HCT116 (cell line): ENCODE data around the gene CMTM8. TPM values are rescaled to one million over a fixed set of nuclear protein-coding genes. Genes with fewer than 3 reads are reported as not detected.

ENCODE experiments used
- ATAC-seq: fragments of 200-7000 bp; cut with Tn5 transposase; 2 replicates; pipeline ENCODE4 v1.9.1; 2020; ENCODE audit warnings: mild to moderate bottlenecking, moderate library complexity
- BruUV-seq: library from RNA; stranded (reverse); fragments of 400-500 nt; replicated peaks from 2 replicates; lab custom pipeline; 2021; lab: Mats Ljungman, UMichigan
- CTCF ChIA-PET: fragments of 300-600 bp; sonication (Branson Sonifier 250); formaldehyde crosslinking; loops from one replicate; lab custom pipeline; 2021; ENCODE audit warnings: antibody characterized with exemption; lab: Charles Lee
- POLR2A ChIA-PET: fragments of 300-600, 350-600 bp; sonication (Branson Sonifier 250); formaldehyde crosslinking; loops from one replicate; lab custom pipeline; 2021; ENCODE audit warnings: antibody characterized with exemption; lab: Charles Lee
- RAD21 ChIA-PET, 2 experiments: fragments of 300-600 bp; sonication (Branson Sonifier 250); formaldehyde crosslinking; loops; one replicate each; lab custom pipeline; 2023; ENCODE audit warnings: low total read pairs in 2 of 2; ENCODE audit not compliant: uncharacterized antibody in 2 of 2, unreplicated experiment in 2 of 2, low non-redundant PET in 1 of 2; lab: Charles Lee
- DNase-seq: peaks from one replicate; pipeline ENCODE4 v3.0.0-alpha.2; 2010; ENCODE audit warnings: low read depth, low spot score
- H2AFZ ChIP-seq: fragments of 200-600 bp; shearing (Covaris generic), sonication (generic); 2 replicates; pipeline ENCODE4 v1.6.1; 2017; ENCODE audit warnings: low read depth, mixed run types, mixed read lengths, antibody characterized with exemption, low read length; ENCODE audit not compliant: poor library complexity, severe bottlenecking
- H3K27ac ChIP-seq: 2 replicates; pipeline ENCODE4 v1.5.1; 2012; ENCODE audit warnings: low read depth, low read length
- H3K27me3 ChIP-seq: fragments of 200-600 bp; sonication (generic); 2 replicates; pipeline ENCODE4 v1.6.1; 2016; ENCODE audit warnings: mixed run types, low read length, mixed read lengths; ENCODE audit not compliant: insufficient read depth
- H3K36me3 ChIP-seq, 2 experiments: fragments of 200-500 bp in 1 of 2; fragments of 200-600 bp in 1 of 2; sonication (Bioruptor generic) in 1 of 2; sonication (generic) in 1 of 2; 2 replicates each; pipeline versions ENCODE4 v1.5.1 to v1.6.1; 2014 to 2016; ENCODE audit warnings: low read length in 2 of 2, inconsistent platforms in 1 of 2, mixed read lengths in 1 of 2, mixed run types in 1 of 2; ENCODE audit not compliant: insufficient read depth in 2 of 2, control insufficient read depth in 1 of 2
- H3K4me1 ChIP-seq, 2 experiments: fragments of 200-600 bp in 1 of 2; sonication (generic) in 1 of 2; 2 replicates each; pipeline versions ENCODE4 v1.5.1 to v1.6.1; 2012 to 2017; ENCODE audit warnings: low read length in 2 of 2, inconsistent platforms in 1 of 2, mild to moderate bottlenecking in 1 of 2, mixed read lengths in 1 of 2, mixed run types in 1 of 2, moderate library complexity in 1 of 2; ENCODE audit not compliant: insufficient read depth in 2 of 2, control insufficient read depth in 1 of 2
- H3K4me2 ChIP-seq: fragments of 200-600 bp; sonication (generic); 2 replicates; pipeline ENCODE4 v1.6.1; 2017; ENCODE audit warnings: mixed run types, low read length, mixed read lengths
- H3K4me3 ChIP-seq, 2 experiments: fragments of 200-600 bp in 1 of 2; sonication (generic) in 1 of 2; replicated peaks in 1 of 2; 2 replicates each; pipeline ENCODE4 v1.5.1; 2011 to 2016; ENCODE audit warnings: low read length in 2 of 2, control low read depth in 1 of 2, low read depth in 1 of 2, mild to moderate bottlenecking in 1 of 2, mixed read lengths in 1 of 2, mixed run types in 1 of 2
- H3K79me2 ChIP-seq: fragments of 200-600 bp; sonication (generic); 2 replicates; pipeline ENCODE4 v1.6.1; 2017; ENCODE audit warnings: mild to moderate bottlenecking, mixed run types, low read length, moderate library complexity, mixed read lengths; ENCODE audit not compliant: insufficient read depth
- H3K9ac ChIP-seq: fragments of 200-600 bp; sonication (generic); 2 replicates; pipeline ENCODE4 v1.6.1; 2016; ENCODE audit warnings: low read length, mixed read lengths
- H3K9me2 ChIP-seq: fragments of 200-600 bp; sonication (generic), shearing (Covaris generic); 2 replicates; pipeline ENCODE4 v1.6.1; 2017; ENCODE audit warnings: mixed run types, mild to moderate bottlenecking, moderate library complexity; ENCODE audit not compliant: insufficient read depth
- H3K9me3 ChIP-seq, 2 experiments: fragments of 200-500 bp in 1 of 2; fragments of 200-600 bp in 1 of 2; sonication (Bioruptor generic) in 1 of 2; sonication (generic) in 1 of 2; 2 replicates each; pipeline ENCODE4 v1.6.1; 2014 to 2017; ENCODE audit warnings: low read length in 2 of 2, mixed read lengths in 2 of 2, inconsistent platforms in 1 of 2, low read depth in 1 of 2, mild to moderate bottlenecking in 1 of 2, mixed run types in 1 of 2, moderate library complexity in 1 of 2; ENCODE audit not compliant: control insufficient read depth in 1 of 2, insufficient read depth in 1 of 2
- H4K20me1 ChIP-seq: fragments of 200-600 bp; sonication (generic), shearing (Covaris generic); 2 replicates; pipeline ENCODE4 v1.6.1; 2017; ENCODE audit warnings: mixed run types, mild to moderate bottlenecking, moderate library complexity; ENCODE audit not compliant: insufficient read depth
- CBX3 ChIP-seq: IDR thresholded peaks from 2 replicates; pipeline ENCODE4 v1.6.1; 2012; ENCODE audit warnings: low read depth
- CEBPB ChIP-seq: IDR thresholded peaks from 2 replicates; pipeline ENCODE4 v1.6.1; 2012; ENCODE audit warnings: low read depth
- EGR1 ChIP-seq: IDR thresholded peaks from 2 replicates; pipeline ENCODE4 v1.6.1; 2012; ENCODE audit warnings: low read depth
- ELF1 ChIP-seq: IDR thresholded peaks from 2 replicates; pipeline ENCODE4 v1.6.1; 2012; ENCODE audit warnings: low read depth, borderline replicate concordance
- EZH2 ChIP-seq: fragments of 200-600 bp; sonication (generic); IDR thresholded peaks from 2 replicates; pipeline ENCODE4 v1.6.1; 2017; ENCODE audit warnings: antibody characterized with exemption, mixed run types
- EZH2phosphoT487 ChIP-seq: fragments of 200-600 bp; IDR thresholded peaks from 2 replicates; pipeline ENCODE4 v1.6.1; 2018; ENCODE audit warnings: antibody characterized with exemption, borderline replicate concordance
- JUND ChIP-seq: IDR thresholded peaks from 2 replicates; pipeline ENCODE4 v1.6.1; 2012
- POLR2AphosphoS5 ChIP-seq: IDR thresholded peaks from 2 replicates; pipeline ENCODE4 v1.6.1; 2011; ENCODE audit warnings: mild to moderate bottlenecking, low read depth, low read length, moderate library complexity
- RAD21 ChIP-seq: IDR thresholded peaks from 2 replicates; pipeline ENCODE4 v1.6.1; 2012; ENCODE audit warnings: low read depth, mild to moderate bottlenecking
- SP1 ChIP-seq: IDR thresholded peaks from 2 replicates; pipeline ENCODE4 v1.6.1; 2012; ENCODE audit warnings: low read depth
- SRF ChIP-seq: IDR thresholded peaks from 2 replicates; pipeline ENCODE4 v1.6.1; 2012; ENCODE audit warnings: low read depth
- YY1 ChIP-seq: IDR thresholded peaks from 2 replicates; pipeline ENCODE4 v1.6.1; 2011; ENCODE audit warnings: low read length, low read depth, moderate library complexity, mild to moderate bottlenecking; ENCODE audit not compliant: insufficient replicate concordance; ENCODE audit errors: extremely low read depth
- ZNF274 ChIP-seq: fragments of 200-500 bp; sonication (Bioruptor generic); IDR thresholded peaks from 2 replicates; pipeline ENCODE4 v1.6.1; 2014; ENCODE audit warnings: mild to moderate bottlenecking, low read depth, low read length, inconsistent platforms
- intact Hi-C: fragments of 100-400 bp; cut with micrococcal nuclease; formaldehyde crosslinking; loops from 2 replicates; pipeline ENCODE4 v1.10.0; 2022
- total RNA-seq: library from RNA; stranded (reverse); gene quantifications from one replicate; pipeline ENCODE4 v1.2.1, GENCODE V29; 2021; ENCODE audit not compliant: unreplicated experiment
- TF ChIP-seq, protein P1 (sequence below): IDR thresholded peaks from 2 replicates; pipeline ENCODE4 v1.6.1; 2012
- TF ChIP-seq, protein P2 (sequence below): IDR thresholded peaks from 2 replicates; pipeline ENCODE4 v1.6.1; 2012
- TF ChIP-seq, protein P3 (sequence below): IDR thresholded peaks from 2 replicates; pipeline ENCODE4 v1.6.1; 2012; ENCODE audit warnings: low read depth
- TF ChIP-seq, protein P4 (sequence below): IDR thresholded peaks from 2 replicates; pipeline ENCODE4 v1.6.1; 2011; ENCODE audit warnings: mild to moderate bottlenecking, low read length, moderate library complexity; ENCODE audit not compliant: insufficient replicate concordance; ENCODE audit errors: extremely low read depth

Gene CMTM8
- total RNA-seq, 1 experiment from 2014 or later: 19.4 TPM

DNA sequence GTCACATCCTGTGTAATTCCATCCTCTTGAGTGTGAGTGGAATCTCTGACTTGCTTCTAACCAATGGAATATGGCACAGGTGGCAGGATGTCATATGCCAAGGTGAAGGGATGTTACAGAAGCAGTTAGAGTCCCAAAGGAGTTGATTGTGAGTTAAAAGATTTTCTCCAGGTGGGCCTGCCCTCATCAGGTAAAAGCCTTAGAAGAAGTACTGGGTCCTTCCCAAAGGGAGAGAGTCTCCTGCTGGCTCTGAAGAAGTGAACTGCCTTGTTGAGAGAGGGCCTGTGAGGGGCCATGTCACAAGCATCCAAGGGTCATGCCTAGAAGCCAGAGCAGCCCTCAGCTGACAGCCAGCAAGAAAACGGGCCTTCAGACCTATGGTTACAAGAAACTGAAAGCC, 166.2 kb downstream of the CMTM8 start:
- Histone ChIP-seq H3K4me1 (peaks cover 17 to 53% of the 10 kb centered on the region in 2 experiments), H3K9me3 (no peaks in the 10 kb centered on the region), H3K9ac (no peak overlapping the region), H3K27me3 (no peaks in the 10 kb centered on the region), H3K27ac (no peak overlapping the region), H4K20me1 (peaks cover 8% of the 10 kb centered on the region; the same call in 1 of the 2 replicates), H2AFZ (no peak overlapping the region), H3K36me3 (no peaks in the 10 kb centered on the region), H3K79me2 (peaks cover 98% of the 10 kb centered on the region), H3K4me2 (no peak overlapping the region), H3K9me2 (no peaks in the 10 kb centered on the region), H3K4me3 (no peak overlapping the region)
- RAD21 ChIA-PET: no interaction called here
- TF ChIP-seq POLR2AphosphoS5 (no peak), ELF1 (no peak), RAD21 (no peak), CEBPB (no peak), ZNF274 (no peak), SP1 (no peak), EZH2 (no peak), CBX3 (no peak), JUND (no peak), EGR1 (no peak), YY1 (no peak), SRF (no peak), EZH2phosphoT487 (no peak)
- TF ChIP-seq, protein P1, sequence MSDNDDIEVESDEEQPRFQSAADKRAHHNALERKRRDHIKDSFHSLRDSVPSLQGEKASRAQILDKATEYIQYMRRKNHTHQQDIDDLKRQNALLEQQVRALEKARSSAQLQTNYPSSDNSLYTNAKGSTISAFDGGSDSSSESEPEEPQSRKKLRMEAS: no peak
- TF ChIP-seq, protein P2, sequence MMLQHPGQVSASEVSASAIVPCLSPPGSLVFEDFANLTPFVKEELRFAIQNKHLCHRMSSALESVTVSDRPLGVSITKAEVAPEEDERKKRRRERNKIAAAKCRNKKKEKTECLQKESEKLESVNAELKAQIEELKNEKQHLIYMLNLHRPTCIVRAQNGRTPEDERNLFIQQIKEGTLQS: no peak
- TF ChIP-seq, protein P3, sequence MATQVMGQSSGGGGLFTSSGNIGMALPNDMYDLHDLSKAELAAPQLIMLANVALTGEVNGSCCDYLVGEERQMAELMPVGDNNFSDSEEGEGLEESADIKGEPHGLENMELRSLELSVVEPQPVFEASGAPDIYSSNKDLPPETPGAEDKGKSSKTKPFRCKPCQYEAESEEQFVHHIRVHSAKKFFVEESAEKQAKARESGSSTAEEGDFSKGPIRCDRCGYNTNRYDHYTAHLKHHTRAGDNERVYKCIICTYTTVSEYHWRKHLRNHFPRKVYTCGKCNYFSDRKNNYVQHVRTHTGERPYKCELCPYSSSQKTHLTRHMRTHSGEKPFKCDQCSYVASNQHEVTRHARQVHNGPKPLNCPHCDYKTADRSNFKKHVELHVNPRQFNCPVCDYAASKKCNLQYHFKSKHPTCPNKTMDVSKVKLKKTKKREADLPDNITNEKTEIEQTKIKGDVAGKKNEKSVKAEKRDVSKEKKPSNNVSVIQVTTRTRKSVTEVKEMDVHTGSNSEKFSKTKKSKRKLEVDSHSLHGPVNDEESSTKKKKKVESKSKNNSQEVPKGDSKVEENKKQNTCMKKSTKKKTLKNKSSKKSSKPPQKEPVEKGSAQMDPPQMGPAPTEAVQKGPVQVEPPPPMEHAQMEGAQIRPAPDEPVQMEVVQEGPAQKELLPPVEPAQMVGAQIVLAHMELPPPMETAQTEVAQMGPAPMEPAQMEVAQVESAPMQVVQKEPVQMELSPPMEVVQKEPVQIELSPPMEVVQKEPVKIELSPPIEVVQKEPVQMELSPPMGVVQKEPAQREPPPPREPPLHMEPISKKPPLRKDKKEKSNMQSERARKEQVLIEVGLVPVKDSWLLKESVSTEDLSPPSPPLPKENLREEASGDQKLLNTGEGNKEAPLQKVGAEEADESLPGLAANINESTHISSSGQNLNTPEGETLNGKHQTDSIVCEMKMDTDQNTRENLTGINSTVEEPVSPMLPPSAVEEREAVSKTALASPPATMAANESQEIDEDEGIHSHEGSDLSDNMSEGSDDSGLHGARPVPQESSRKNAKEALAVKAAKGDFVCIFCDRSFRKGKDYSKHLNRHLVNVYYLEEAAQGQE: no peak
- TF ChIP-seq, protein P4, sequence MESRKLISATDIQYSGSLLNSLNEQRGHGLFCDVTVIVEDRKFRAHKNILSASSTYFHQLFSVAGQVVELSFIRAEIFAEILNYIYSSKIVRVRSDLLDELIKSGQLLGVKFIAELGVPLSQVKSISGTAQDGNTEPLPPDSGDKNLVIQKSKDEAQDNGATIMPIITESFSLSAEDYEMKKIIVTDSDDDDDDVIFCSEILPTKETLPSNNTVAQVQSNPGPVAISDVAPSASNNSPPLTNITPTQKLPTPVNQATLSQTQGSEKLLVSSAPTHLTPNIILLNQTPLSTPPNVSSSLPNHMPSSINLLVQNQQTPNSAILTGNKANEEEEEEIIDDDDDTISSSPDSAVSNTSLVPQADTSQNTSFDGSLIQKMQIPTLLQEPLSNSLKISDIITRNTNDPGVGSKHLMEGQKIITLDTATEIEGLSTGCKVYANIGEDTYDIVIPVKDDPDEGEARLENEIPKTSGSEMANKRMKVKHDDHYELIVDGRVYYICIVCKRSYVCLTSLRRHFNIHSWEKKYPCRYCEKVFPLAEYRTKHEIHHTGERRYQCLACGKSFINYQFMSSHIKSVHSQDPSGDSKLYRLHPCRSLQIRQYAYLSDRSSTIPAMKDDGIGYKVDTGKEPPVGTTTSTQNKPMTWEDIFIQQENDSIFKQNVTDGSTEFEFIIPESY: no peak
- CTCF ChIA-PET: no interaction called here
- ATAC-seq (no peak), DNase-seq (no peak)
- POLR2A ChIA-PET: no interaction called here
- intact Hi-C loops: no loop called here
- no TSS peak for BruUV-seq
